Fibroblast of skin of scalp (primary cell): ENCODE measurements around the gene C4orf33. TPM values are rescaled to one million over a fixed set of nuclear protein-coding genes. Genes with fewer than 3 reads are reported as not detected.
"Not testable (repeated sequence)": the region's sequence is repeated elsewhere in the genome, so short reads cannot be mapped to it uniquely, and the experiment has no call there.

ENCODE experiments used
- DNase-seq: peaks from one replicate; pipeline ENCODE4 v3.0.0-alpha.2; 2013
- polyA plus RNA-seq, 2 experiments: library from polyadenylated mRNA; unstranded; fragments of 120-200 nt; gene quantifications; one replicate each; pipeline ENCODE4 v1.2.1, GENCODE V29; 2013; ENCODE audit not compliant: insufficient read length in 2 of 2

Gene C4orf33, protein sequence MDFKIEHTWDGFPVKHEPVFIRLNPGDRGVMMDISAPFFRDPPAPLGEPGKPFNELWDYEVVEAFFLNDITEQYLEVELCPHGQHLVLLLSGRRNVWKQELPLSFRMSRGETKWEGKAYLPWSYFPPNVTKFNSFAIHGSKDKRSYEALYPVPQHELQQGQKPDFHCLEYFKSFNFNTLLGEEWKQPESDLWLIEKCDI
- 7.0 TPM for polyA plus RNA-seq (2013, experiment 1 of 2; ENCODE audit: insufficient read length)
- 7.7 TPM for polyA plus RNA-seq (2013, experiment 2 of 2; ENCODE audit: insufficient read length)

DNA sequence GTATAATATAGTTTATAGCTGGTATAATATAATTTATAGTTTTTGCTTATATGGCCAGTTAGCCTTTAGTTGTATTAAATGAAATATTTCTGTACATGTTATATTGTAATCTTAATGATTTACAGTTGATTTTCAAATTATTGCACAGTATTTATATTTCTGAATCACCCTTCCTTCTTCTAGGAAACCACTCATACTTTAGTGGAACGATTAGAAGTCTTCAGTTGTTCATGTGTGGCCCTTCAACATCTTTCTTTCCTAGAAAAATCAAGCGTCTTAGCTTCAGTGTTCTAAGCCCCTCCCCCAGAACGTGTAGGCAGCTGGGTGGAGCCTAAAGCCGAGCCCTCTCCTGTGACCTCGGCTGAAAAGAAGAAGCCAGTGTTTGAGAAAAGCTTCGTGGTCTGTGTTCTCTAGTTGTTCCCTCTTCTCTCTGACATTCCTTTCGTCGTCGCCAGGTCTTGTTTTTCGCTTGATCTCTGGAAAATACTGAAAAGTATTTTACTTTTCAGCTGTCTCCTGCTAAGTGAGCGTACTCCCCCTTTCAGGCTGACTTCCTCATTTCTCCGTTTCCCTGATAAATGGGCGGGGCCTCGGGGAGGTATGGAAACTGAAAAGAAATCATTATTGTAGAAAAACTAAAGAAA, at the start of gene C4orf33:
Gene C4orf33, plus strand, starts transcription at position 342 of the 644 bp plus-strand sequence. CDS start 6,459 bp downstream, outside the sequence.
- DNase-seq, result peak; percentile 65

DNA sequence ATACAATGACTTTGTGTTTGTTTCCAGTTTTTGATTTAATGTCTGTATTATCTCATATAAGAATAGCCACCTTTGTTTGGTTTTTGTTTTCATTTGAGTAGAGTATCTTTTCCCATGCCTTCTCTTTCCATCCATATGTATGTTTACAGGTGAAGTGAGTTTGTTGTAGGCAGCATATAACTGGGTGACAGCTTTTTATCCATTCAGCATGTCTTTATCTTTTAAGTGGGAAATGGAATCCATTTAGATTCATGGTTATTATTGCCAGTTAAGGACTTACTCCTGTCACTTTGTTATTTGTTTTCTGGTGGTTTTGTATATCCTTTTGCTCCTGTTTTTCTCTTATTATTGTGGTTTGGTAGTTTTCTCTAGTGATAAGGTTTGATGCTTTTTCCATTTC, 36.9 kb upstream of the C4orf33 start:
- no peak for DNase-seq

DNA sequence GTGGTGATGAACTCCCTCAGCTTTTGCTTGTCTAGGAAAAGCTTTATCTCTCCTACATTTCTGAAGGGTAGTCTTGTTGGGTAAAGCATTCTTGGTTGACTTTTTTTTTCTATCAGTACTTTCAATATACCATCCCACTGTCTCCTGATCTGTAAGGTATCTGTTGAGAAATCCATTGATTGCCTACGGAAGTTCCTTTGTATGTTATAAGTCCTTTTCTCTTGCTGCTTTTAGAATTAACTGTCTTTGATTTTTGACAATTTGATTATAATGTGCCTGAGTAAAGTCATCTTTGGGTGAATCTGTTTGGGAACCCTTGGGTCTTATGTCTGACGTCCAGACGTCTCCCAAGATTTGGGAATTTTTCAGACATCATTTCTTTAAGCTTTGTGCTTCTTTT, 33.4 kb upstream of the C4orf33 start:
- no peak for DNase-seq

DNA sequence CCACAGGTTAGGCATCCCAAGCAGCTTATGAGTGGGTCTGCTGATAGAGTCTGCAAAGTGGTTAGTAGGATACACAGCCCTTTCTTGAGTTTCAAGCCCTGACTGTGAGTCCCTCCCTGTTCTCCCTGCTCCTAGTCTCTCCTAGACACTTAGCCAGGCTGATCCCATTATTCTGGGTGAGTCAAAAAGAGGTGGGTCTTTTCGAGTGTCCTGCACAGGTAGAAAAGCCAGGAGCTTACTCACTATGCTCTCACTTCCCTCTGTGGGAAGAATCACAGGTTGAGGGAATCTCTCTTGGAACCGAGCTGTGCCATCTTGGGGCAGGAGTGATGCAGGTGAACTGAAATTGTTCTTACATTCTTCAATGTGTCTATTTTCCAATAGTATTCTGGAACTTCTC, 32.3 kb upstream of the C4orf33 start:
- DNase-seq, result no peak

DNA sequence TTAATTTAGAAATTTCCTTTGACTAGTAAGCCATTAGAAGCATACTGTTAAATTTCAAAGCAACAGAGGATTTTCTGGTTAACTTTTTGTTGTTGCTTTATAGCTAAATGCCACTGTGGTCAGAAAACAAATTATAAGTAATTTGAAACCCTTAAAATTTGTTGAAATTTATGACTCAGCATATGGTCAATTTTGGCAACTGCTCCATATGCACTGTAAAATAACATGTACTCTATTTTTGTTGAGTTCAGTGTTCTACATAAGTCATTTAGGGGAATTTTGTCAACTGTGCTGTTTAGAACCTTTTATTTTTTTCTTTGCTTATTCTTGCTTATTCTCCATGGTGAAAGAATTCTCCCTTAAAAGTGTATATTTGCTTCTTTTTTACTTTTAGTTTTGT, 31.2 kb upstream of the C4orf33 start:
- peak; percentile 68 for DNase-seq

DNA sequence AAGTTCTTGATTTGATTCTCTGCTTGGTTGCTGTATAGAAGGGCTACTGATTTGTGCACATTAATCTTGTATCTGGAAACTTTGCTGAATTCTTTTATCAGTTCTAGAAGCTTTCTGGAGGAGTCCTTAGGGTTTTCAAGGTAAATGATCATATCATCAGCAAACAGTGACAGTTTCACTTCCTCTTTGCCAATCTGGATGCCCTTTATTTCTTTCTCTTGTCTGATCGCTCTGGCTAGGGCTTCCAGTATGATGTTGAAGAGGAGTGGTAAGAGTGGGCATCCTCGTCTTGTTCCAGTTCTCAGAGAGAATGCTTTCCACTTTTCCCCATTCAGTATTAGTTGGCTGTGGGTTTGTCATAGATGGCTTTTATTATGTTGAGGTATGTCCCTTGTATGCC, 26.4 kb upstream of the C4orf33 start:
- not testable (repeated sequence) for DNase-seq

DNA sequence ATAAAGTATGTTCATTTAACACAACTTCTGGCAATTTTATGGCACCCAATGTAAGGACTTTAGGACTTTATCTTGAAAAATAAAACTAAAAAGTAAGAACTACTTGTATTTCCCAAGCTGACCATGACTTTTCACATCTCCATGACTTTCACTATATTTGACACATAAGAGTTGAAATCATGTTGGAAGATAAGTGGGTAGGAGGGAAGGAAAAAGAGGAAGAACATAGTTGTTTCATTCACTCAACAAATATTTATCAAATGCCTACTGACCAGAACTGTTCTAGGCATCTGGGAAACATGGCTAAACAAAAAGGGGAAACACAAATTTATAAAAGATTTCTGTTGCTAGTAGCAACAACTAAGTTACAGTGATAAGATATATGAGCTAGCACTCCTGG, 18.6 kb upstream of the C4orf33 start:
- no peak for DNase-seq

DNA sequence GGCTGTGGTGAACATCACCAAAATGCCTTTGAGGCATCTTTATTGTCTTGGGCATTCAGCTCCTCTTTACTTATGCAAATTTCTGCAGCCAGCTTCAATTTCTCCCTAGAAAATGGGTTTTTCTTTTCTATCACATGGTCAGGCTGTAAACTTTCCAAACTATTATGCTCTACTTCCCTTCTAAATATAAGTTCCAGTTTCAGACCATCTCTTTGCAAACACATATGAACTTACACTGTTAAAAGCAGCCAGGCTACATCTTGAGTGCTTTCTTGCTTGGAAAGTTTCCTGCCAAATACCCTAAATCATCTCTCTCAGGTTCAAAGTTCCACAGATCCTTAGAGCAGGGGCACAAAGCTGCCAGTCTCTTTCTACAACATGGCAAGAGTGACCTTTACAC, 15.8 kb upstream of the C4orf33 start:
- DNase-seq, result no peak

DNA sequence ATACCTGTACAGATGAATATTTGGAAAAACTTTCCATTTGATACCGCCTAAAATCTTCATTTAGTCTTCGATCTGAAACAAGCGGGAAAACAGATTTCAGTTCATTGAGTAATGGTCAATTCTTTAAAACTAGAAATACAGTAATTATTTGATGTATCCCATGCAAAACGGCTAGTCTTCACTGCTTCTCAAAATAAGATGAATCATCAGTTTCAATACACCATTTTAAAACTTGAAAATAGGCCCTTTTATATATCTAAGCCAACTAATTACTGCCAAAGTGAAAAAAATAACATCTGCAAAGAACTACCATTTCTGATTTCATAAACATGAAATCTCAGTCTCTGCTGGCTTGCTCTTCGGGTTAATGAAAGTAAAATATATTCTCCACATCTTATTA, 13.7 kb upstream of the C4orf33 start:
- no peak for DNase-seq

DNA sequence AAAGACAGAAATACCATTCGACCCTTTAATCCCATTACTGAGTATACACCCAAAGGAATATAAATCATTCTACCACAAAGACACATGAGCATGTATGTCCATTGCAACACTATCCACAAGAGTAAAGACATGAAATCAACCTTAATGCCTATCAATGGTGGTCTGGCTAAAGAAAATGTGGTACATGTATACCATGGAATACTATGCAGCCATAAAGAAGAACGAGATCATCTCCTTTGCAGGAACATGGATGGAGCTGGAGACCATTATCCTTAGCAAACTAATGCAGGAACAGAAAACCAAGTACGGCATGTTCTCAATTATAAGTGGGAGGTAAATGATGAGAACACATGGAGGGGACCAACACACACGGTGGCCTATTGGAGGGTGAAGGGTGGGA, 10.5 kb upstream of the C4orf33 start:
- DNase-seq, result no peak

DNA sequence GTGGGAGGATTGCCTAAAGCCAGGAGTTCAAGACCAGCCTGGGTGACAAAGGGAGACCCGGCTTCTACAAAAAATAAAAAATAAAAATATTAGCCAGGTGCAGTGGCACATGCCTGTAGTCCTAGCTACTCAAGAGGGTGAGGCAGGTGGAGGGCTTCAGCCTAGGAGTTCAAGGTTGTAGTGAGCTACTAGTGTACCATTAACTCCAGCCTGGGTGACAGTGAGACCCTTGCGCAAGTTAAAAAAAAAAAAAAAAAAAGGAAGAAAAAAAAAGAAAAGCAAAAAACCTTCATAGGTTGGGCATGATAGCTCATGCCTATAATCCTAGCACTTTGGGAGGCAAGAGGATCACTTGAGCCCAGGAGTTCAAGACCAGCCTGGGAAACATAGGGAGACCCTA, 8.4 kb upstream of the C4orf33 start:
- no peak for DNase-seq

DNA sequence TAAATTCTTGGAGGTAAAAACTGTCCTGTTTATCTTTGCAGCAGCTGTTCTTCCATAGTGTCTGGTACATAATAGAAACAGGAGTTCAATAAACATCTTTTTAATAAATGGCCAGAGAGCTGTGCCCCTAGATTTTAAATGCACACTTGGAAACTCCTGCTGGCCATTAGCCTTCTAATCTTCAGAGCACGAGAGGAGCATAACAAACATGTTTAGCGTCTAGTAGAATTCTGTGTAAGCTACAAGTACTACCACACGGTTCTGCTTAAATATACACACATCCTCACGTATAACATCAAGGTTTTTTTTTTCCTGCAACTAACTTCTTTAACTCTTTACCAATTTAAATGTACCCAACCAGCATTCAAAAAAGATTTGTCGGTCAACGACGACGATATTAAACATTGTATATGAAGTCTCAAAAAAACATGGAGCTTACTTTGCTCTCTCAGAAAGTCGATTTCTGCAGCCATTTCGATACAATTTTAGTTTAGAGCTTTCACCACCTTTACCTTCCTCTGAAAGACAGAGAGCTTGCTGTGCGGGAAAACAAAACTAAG, 3.2 kb upstream of the C4orf33 start:
- peak; percentile 2 for DNase-seq

DNA sequence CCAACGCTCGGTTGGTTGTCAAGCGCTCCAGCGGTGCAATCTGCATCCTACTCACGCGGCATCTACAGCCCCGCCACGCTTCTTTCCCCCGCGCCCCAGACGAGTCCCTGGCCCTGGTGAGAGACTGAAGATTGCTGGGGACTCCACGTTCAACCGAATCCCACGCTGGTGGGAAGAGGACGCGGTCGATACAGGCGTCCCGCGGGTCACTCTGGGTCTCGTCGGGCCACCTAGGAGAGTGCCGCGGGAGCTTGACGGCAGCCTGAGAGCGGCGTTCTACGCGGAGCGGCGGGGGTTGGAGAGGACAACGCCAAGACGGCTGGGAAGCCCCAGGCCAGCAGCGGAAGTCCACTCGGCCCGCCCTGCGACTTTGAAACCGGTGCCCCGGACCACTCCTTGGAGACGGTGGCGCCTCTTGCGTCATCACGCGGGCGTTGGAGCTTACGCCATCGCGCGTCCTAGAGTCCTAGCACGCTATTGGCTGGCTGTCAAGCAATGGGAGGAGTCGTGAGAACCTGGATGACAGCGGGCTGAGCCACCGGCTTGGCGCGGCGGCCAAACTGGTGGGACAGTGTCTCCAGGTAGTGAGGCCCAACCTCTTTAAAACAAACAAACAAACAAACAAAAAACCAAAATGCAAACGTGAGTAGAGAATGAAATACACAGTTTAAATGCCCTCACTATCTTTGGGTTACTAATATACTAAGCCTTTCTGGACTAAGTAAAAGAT, 2.6 kb upstream of the C4orf33 start, which contains the start of gene SCLT1:
Gene SCLT1, minus strand, starts transcription at position 349 of the 730 bp plus-strand sequence. CDS start 436 bp downstream, outside the sequence.
- DNase-seq, result peak; percentile 98

DNA sequence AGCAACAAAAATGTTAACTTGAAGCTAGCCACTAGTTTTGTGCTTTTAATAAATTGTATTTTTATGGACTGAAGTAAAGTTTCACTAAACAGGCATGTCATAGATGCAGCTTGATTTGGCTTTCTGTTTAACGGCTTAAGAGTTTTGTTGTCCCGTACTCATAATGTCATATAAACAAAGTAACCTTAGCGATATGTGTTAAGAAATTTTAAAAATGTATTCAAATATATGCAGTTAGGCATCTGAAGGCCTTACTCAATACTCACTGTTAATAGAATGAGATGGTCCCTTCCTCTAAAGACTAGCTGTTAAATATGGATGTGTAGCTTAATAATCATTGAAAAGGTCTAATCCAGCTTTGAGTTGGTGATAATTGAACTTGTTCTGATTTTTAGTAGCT, 1.6 kb upstream of the C4orf33 start:
- no peak for DNase-seq

DNA sequence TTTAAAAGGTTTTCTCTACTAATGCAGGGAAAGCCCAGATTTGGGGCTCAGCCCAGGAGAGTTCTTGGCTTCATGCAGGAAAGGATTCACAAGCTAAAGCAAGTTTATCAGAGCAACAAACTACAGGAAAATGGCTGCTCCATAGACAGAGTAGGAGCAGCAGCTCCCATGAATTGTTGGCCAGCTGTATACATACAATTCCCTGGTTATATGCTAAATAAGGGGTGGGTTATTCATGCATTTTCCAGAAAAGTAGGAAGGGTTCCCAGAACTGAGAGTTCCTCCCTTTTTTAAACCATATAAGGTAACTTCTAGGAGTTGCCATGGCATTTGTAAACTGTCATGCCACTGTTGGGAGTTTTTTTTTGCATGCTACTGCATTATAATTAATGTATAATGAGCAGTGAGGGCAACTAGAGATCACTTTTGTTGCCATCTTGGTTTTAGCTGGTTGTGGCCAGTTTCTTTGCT, 2.6 kb downstream of the C4orf33 start:
- no peak for DNase-seq

DNA sequence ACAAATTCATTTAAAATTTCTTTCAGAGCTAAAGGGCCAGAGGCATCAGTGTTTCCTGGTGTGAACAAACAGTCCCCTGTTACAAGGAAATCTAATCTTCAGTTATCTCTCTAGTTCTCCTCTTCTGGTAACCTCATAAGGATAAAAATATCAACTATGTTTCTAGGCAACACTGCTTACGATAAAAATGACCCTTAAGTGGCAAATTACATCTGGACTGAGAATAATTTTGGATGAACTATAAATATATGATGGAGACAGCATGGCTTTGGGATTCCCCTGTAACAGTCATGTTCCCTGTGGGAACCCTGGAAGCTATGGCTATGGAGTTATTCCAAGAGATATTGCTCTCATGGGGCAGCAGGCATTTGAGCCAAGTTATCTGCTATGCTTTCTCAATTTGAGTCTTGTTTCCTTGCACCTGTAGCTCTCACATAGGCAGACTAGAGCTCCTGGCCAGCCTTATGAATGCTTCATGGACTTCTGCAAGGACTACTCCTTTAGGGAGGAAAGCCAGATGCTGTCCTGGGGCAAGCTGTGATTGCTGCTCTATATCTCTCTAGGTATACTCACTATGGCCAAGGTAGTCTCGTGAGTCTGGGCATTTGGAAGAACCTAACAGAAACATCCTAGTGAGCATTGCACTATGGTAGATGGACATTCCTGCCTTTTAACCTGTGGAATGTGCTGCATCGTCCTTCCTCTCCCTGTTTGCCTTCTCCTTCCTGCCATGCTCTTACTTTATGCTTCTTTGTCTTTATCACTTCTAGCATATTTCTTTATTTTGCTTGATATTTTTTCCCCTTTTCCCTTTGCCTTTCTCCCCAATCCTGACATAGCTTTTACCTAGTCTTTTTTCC, 14.2 kb downstream of the C4orf33 start:
- no peak for DNase-seq

DNA sequence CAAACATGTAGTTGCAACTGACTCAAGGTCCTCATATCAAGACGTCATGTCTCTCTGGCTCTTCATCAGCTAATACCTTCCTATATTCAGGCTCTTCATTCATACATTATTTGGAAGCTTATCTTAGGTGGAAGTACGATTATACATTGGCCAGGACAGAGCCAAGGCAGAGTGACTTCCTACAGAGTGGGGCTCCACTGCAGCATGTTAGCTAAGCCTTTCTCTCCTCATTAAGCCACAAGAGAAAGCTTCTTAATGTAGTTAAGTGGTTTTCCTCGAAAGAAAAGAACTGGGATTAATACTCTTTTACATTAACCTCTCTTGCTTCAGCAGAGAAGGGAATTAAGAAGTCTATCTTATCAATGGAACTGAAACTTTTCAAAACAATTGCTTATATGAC, 15.0 kb downstream of the C4orf33 start:
- no peak for DNase-seq

DNA sequence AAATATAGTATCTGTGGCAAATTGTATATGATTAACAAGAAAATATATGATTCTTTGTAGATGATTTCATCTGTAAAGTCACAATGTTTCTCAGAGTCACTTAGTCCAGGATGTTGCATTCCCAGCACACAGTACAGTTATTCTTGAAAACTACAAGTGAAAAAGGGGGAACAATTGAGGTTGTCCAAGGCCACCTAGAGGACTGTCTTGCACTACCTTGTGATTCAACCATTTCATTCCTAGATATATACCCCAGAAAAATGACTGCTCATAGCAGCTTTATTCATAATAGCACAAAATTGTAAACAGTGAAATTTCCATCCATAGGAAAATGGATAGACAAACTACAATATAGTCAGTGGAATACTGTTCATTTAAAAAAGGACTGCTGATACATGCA, 16.0 kb downstream of the C4orf33 start:
- no peak for DNase-seq

DNA sequence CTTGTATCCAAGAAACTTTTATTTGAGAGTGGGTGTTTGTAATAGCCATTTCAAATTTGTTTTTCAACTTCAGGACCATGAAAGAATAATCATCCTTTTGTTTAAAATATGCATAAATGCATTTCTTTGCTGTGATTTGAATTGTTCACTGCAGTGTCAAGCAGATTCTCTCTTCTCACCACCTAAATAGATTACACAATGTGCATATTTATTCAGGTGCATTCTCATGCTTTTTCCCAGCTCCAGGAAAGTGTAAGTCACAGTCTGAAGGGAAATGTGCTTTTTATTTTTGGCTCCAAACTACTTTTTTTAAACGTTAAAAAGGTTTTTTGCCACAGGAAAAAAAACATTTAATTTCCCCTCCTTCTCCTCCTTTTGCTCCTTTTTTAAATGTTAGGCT, 17.5 kb downstream of the C4orf33 start:
- DNase-seq, result no peak

DNA sequence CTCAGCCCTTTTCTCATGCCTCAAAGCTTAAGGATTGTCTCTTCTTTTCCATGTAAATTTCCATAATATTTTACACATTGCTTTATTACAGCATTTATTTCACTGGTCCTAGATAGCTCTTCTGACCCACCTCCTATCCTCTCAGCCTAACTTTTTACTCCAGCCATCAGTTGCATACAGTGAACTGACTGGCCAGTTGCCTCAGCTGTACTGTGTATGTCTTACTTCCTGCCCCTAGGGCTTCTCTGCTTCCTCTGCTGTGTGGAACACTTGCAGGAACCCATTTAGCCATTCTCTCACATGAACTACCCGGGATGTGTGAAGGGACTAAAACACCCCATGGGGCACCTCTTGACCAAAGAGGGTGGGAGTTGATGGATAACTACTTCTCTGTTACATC, 18.0 kb downstream of the C4orf33 start:
- DNase-seq, result no peak

DNA sequence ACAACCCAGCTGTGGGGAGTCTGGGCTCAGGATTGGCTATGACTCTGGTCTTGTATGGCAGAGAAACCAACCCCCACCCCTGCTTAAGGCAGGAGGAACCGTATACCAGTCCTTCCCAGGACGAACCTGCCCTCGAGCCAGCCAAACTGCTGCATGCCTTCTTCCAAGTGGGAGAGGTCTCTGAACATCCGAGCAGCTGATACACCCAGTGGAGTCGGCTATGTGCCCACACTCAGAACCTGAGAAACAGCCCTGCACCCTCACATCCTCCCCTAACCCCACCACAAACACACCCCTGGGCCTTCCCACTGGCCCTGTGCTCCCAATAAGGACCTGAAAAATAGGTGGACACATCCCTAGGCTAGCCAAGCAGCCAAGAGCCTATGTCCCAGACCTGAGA, 21.8 kb downstream of the C4orf33 start:
- no peak for DNase-seq

DNA sequence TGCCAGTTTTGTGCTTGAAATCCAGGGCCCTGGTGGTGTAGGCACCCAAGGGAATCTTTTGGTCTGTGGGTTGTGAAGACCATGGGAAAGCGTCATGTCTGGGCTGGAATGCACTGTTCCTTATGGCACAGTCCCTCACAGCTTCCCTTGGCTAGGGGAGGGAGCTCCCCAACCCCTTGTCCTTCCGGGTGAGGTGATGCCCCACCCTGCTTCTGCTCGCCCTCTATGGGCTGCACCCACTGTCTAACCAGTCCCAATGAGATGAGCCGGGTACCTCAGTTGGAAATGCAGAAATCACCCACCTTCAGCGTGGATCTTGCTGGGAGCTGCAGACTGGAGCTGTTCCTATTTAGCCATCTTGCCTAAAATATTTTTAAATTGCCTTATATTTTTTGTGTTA, 30.7 kb downstream of the C4orf33 start:
- DNase-seq, result not testable (repeated sequence)
